MG63 (cell line): Measurements from ENCODE around the gene CLPTM1. TPM values are rescaled to one million over a fixed set of nuclear protein-coding genes. Genes with fewer than 3 reads are reported as not detected.

Experiments
- DNase-seq: peaks from one replicate; pipeline ENCODE4 v3.0.0-alpha.2; 2020
- H3K27me3 ChIP-seq: fragments of 250-450 bp; sonication (Bioruptor Pico); 2 replicates; pipeline ENCODE4 v1.5.1; 2020; ENCODE audit warnings: mild to moderate bottlenecking, moderate library complexity
- H3K36me3 ChIP-seq: fragments of 250-450 bp; sonication (Bioruptor Pico); 2 replicates; pipeline ENCODE4 v1.5.1; 2020; ENCODE audit warnings: mild to moderate bottlenecking, moderate library complexity
- H3K4me3 ChIP-seq: fragments of 250-450 bp; sonication (Bioruptor Pico); 2 replicates; pipeline ENCODE4 v1.5.1; 2020; ENCODE audit warnings: mild to moderate bottlenecking, moderate library complexity
- H3K9me3 ChIP-seq: fragments of 250-450 bp; sonication (Bioruptor Pico); 2 replicates; pipeline ENCODE4 v1.5.1; 2020; ENCODE audit warnings: mild to moderate bottlenecking, moderate library complexity
- total RNA-seq: library from RNA; depleted of rRNA; stranded (reverse); fragments of >200 nt; shearing (Covaris generic); gene quantifications from 2 replicates; pipeline ENCODE4 v1.2.3, GENCODE V29; 2014; ENCODE audit warnings: low replicate concordance

Gene CLPTM1
- total RNA-seq, 1 experiment from 2014 or later, result 14.0 TPM

DNA sequence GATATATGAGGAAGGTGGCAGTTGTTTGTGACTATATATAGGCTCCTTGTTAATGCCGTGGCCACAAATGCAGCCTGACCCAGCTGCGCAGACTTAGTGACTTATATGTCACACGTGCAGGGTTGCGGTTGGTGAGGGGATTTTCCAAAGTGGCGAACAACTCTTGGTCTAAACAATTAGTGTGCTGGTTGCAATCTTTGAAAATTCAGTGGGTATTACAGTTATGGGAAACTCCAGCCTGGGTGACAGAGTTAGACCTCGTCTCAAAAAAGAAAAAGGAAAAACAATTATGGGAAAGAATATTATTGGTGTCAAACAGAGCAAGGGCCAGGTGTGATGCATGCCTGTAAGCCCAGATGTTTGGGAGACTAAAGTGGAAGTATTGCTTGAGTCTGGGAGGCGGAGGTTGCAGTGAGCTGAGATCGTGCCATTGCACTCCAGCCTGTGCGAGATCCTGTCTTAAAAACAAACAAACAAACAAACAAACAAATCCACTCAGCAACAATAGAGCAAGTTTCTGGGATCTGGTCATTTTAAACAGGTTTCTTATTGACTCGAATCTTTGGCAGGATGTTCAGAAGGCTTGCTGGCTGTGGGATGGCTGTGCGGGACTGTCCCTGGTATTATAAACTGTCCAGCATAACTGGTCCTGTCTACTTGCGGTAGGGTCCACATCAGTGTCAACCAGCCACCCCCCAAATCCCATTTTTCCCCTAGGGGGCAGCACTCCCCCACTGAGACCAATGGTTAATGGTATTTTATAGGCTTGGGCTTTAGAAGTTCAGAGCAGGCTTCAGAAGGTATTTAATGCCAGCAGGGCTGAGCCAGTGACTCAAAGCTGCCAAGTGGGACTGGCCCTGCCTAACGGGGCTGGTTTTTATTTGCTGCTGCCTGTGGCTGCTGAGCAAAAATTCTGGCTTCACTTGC lies 61.5 kb downstream of the CLPTM1 start:
- Histone ChIP-seq H3K4me3 (no peak overlapping the region), H3K27me3 (no peaks in the 10 kb centered on the region), H3K36me3 (peaks cover 4% of the 10 kb centered on the region; the same call in 1 of the 2 replicates)

DNA sequence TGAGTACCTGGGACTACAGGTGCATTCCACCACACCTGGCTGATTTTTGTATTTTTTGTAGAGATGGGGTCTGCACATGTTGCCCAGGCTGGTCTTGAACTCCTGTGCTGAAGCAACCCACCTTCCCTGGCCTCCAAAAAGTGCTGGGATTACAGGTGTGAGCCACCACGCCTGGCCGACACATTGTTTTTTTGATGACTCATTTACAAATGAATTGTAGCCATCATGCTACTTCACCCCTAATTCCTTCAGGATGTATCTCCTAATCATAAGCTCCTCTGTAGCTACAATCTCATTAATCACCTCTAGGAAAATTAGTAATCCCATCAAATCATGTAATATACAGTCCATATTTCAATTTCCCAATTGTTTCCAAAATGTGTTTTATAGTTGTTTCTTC lies 64.0 kb downstream of the CLPTM1 start:
- H3K27me3 ChIP-seq, result no peaks in the 10 kb centered on the region
- no peak for DNase-seq
- no peaks in the 10 kb centered on the region for H3K9me3 ChIP-seq
- H3K4me3 ChIP-seq, result no peak overlapping the region
- H3K36me3 ChIP-seq, result no peaks in the 10 kb centered on the region

More for the DNA sequence above, 61.5 kb downstream of the CLPTM1 start:
- no peaks in the 10 kb centered on the region for H3K9me3 ChIP-seq
- DNase-seq, result peak; percentile 89

DNA sequence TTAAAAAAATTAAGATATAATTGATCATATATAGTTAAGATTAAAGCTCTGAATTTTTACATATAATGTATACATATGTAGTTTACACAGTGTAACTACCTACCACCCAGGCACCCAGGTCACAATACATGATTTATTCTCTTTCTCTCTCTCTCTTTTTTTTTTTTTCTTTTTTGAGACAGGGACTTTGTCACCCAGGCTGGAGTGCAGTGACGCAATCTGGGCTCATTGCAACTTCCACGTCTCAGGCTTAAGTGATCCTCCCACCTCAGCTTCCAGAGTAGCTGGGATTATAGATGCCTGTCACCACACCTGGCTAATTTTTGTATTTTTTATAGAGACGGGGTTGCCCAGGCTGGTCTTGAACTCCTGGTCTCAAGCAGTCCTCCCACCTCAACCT lies 64.9 kb downstream of the CLPTM1 start:
- DNase-seq, result no peak
- Histone ChIP-seq H3K9me3 (no peaks in the 10 kb centered on the region), H3K27me3 (no peaks in the 10 kb centered on the region), H3K4me3 (no peak overlapping the region), H3K36me3 (no peaks in the 10 kb centered on the region)

DNA sequence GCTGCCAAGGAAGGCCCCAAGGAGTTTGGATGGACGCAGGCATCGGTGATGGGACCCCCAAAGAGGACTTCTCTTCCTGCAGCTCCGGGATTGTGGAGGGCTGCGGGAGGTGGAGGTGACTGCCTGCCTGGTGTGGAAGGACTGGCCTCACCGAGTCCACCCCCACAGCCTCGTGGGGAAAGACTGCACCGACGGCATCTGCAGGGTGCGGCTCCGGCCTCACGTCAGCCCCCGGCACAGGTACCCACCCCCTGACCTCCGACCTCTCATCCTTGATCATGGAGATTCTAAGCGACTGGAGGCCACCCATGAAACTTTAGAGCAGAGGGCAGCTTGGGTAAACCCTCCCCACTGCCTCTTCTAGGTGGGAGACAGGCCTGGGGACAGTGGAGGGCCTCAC lies 66.8 kb downstream of the CLPTM1 start:
- Histone ChIP-seq H3K36me3 (no peaks in the 10 kb centered on the region), H3K4me3 (no peak overlapping the region), H3K9me3 (no peaks in the 10 kb centered on the region), H3K27me3 (no peaks in the 10 kb centered on the region)
- DNase-seq, result no peak

DNA sequence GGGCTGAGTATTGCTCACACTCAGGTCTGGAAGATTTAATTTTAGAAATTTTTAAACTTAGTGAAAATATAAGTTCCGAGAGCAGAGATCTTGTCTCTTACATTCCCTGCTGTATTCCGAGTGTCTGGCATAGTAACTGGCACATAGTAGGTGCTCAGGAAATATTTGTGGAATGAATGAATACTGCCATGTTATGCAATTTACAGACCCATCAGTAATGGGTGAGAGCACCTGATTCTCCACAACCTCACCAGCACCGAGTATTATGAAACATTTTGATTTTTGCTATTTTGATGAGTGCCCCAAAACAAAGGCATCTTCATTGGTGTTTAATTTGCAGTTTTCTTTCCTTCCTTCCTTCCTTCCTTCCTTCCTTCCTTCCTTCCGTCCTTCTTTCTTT lies 67.9 kb downstream of the CLPTM1 start:
- H3K4me3 ChIP-seq, result no peak overlapping the region
- H3K9me3 ChIP-seq, result no peaks in the 10 kb centered on the region
- H3K36me3 ChIP-seq, result no peaks in the 10 kb centered on the region
- no peaks in the 10 kb centered on the region for H3K27me3 ChIP-seq
- DNase-seq, result no peak

DNA sequence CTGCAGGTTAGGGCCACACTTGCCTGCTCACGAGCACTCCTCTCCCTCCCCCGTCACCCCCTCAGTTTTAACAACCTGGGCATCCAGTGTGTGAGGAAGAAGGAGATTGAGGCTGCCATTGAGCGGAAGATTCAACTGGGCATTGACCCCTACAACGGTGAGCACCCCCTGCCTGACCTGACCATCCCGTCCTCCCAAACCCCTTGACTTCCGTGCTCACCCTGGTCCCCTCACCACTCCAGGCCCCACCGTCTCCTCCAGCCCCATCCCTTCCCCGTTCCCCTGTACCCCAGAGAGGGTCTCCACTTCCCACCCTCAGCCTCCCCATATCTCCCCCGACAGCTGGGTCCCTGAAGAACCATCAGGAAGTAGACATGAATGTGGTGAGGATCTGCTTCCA lies 70.1 kb downstream of the CLPTM1 start:
- H3K4me3 ChIP-seq, result no peak overlapping the region
- peaks cover 4% of the 10 kb centered on the region for H3K36me3 ChIP-seq
- no peaks in the 10 kb centered on the region for H3K27me3 ChIP-seq
- no peaks in the 10 kb centered on the region for H3K9me3 ChIP-seq
- DNase-seq, result no peak

DNA sequence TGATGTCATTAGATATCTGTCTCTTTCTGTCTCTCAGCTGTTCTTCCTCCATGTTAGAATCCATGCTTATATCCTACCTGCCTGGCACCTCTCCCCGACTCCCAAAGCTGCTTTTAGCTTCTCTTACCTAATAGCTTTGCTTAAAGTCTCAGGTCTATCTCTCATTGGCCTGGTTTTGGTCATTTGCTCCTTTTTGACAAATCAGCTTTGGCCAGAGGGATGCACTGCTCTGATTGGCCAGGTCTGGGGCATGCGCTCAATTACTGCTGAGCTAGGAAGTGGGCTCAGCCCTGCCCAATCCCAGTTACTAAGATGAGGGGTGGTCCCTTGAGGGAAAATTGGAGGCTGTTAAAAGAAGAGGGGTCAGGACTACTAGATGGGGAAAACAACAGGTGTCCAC lies 72.2 kb downstream of the CLPTM1 start:
- H3K4me3 ChIP-seq, result no peak overlapping the region
- no peaks in the 10 kb centered on the region for H3K27me3 ChIP-seq
- H3K9me3 ChIP-seq, result no peaks in the 10 kb centered on the region
- peaks cover 15% of the 10 kb centered on the region for H3K36me3 ChIP-seq
- DNase-seq, result no peak

DNA sequence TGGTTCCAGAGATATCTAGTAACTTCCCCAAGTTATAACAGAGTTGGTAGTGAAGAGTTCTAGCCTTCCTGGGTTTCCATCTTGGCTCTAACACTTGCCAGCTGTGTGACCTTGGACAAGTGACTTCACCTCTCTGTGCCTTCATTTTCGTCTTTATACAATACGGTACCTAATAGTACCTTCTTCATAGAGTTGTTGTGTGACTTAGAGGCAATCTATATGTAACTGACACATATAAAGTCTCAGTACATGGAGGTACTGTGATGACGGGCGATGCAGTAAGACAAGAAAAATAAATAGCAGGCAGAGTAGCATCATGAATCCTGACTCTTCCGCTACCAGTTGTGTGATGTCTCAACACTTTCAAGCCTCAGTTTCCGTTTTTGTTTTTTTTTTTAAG lies 75.6 kb downstream of the CLPTM1 start:
- H3K27me3 ChIP-seq, result no peaks in the 10 kb centered on the region
- H3K4me3 ChIP-seq, result no peak overlapping the region
- no peak for DNase-seq
- no peaks in the 10 kb centered on the region for H3K9me3 ChIP-seq
- peaks cover 30% of the 10 kb centered on the region for H3K36me3 ChIP-seq

DNA sequence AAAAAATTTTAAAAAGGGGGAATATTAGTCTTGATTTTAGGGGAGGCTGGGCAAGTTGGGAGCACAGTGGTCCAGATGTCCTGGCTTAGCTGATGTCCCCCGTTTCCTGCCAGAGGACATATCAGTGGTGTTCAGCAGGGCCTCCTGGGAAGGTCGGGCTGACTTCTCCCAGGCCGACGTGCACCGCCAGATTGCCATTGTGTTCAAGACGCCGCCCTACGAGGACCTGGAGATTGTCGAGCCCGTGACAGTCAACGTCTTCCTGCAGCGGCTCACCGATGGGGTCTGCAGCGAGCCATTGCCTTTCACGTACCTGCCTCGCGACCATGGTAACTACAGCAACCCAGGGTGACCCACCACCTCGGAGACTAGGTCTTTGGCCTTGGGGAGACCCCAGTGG lies 77.2 kb downstream of the CLPTM1 start:
- no peak for DNase-seq
- Histone ChIP-seq H3K9me3 (no peaks in the 10 kb centered on the region), H3K4me3 (no peak overlapping the region), H3K27me3 (no peaks in the 10 kb centered on the region), H3K36me3 (peaks cover 30% of the 10 kb centered on the region)

DNA sequence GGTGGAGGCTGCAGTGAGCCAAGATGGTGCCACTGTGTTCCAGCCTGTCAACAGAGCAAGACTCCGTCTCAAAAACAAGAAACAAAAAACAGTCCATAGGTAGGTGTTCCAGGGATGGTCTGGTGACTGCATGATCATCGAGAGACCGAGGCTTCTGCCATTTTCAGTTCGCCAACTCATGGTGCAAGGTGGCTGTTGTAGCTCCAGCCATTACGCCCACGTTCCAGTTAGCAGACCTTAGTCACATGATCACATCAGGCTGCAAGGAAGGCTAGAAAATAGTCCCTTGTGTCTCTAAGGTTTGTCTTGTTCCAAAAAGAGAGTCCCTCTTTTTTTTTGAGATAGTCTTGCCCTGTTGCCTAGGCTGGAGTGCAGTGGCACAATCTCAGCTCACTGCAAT lies 80.6 kb downstream of the CLPTM1 start:
- Histone ChIP-seq H3K27me3 (no peaks in the 10 kb centered on the region), H3K4me3 (no peak overlapping the region), H3K9me3 (no peaks in the 10 kb centered on the region), H3K36me3 (peaks cover 35% of the 10 kb centered on the region)
- no peak for DNase-seq

DNA sequence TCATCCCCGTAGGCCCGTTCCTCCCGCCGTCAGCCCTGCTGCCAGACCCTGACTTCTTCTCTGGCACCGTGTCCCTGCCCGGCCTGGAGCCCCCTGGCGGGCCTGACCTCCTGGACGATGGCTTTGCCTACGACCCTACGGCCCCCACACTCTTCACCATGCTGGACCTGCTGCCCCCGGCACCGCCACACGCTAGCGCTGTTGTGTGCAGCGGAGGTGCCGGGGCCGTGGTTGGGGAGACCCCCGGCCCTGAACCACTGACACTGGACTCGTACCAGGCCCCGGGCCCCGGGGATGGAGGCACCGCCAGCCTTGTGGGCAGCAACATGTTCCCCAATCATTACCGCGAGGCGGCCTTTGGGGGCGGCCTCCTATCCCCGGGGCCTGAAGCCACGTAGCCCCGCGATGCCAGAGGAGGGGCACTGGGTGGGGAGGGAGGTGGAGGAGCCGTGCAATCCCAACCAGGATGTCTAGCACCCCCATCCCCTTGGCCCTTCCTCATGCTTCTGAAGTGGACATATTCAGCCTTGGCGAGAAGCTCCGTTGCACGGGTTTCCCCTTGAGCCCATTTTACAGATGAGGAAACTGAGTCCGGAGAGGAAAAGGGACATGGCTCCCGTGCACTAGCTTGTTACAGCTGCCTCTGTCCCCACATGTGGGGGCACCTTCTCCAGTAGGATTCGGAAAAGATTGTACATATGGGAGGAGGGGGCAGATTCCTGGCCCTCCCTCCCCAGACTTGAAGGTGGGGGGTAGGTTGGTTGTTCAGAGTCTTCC lies 82.4 kb downstream of the CLPTM1 start:
- no peak overlapping the region for H3K4me3 ChIP-seq
- H3K9me3 ChIP-seq, result no peaks in the 10 kb centered on the region
- no peak for DNase-seq
- H3K27me3 ChIP-seq, result no peaks in the 10 kb centered on the region
- H3K36me3 ChIP-seq, result peaks cover 43% of the 10 kb centered on the region

DNA sequence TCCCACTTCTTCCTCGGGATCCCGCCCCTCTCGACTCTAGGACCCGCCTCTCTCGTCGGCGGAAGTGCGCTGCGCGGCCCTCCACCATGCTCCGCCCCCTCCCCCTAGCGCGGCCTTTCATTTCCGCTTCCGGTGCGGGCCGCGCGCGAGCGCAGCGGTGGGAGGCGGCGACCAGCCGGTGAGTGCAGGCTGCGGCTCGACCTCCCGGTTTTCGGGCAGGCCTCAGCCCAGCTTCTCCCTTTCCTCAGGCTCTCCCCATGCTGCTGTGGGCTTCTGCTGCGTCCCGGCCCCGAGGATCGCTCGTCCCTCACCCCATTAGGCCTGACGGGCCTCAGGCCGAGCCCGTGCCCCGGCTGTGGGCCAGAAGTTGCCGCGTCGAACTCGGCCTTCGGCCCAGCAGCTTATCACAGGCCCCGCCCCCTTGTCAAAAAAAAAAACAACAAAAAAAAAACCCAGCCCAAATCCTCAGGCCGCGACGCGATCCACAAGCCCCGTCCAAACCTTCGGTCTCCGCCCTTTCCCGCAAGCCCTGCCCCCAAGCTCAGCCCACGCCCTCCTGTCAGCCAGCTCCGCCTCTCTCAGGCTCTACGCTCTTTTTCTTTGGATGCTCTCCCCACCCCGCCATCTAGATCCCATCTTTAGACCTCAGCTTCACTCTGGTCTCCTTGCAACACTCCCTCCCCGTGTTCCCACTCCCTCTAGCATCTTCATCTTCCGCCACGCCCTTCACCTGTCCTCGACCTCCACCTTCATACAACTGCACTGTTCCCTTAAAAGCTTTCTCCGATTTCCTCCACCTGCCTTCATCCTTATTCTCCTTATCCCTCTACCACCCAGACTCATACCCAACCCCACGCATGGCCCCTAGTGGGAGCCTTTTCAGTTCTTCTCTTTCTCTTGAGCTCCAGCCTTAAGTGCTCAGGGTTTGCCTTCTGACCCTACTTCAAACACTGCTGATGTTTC lies 84.0 kb downstream of the CLPTM1 start, which contains the start of gene CLASRP:
Gene CLASRP (plus strand): TSS at position 115 of the 963 bp plus-strand sequence. CDS start 1,168 bp downstream, outside the sequence.
- DNase-seq, result peak; percentile 93
- Histone ChIP-seq H3K9me3 (no peaks in the 10 kb centered on the region), H3K27me3 (no peaks in the 10 kb centered on the region), H3K36me3 (peaks cover 54% of the 10 kb centered on the region), H3K4me3 (peak within 1 kb of the TSS; percentile 92)

DNA sequence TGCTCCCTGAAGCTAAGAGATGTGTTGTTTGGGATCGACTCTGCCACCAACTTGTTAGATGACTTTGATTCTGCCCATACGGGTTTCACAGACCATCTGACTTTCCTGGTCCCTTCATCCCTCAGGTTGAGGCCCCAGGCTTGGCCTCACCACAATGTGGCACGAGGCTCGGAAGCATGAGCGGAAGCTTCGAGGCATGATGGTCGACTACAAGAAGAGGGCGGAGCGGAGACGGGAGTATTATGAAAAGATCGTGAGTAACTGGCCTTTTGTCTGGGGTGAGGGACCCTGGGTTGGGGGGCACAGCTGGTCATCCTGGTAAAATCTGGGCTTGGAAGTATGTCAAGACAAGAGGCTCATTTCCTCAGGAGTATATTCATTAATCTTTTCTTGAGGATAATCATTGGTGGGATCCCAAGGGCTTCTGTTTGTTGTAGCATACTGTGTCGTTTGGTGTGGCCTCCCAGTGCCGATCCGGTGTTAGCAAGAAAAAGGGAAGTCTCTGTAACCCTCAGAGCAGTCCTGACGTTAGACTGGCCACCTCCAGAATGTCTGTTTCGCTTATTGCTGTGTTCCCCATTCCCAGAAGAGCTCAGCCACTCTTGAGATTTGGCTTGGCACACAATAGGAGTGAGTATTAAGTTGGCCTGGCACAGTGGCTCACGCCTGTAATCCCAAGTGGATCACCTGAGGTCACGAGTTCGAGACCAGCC lies 85.0 kb downstream of the CLPTM1 start:
- no peaks in the 10 kb centered on the region for H3K9me3 ChIP-seq
- peak overlapping the region; percentile 92 for H3K4me3 ChIP-seq
- H3K27me3 ChIP-seq, result no peaks in the 10 kb centered on the region
- no peak for DNase-seq
- H3K36me3 ChIP-seq, result peaks cover 60% of the 10 kb centered on the region

DNA sequence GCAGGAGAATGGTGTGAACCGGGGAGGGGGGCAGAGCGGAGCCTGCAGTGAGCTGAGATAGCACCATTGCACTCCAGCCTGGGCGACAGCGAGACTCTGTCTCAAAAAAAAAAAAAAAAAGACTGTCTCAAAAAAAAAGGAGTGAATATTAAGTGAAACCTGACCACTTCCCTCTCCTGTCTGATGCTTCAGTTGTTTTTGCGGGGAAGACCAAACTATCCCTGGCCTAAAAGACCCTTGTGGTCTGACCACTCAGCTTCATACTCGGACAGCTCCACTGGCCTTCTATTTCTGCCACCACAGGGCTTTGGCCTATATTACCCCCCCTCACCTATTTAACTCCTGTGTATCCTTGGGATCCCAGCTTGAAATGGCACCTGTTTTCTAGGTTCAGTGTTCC lies 85.9 kb downstream of the CLPTM1 start:
- peaks cover 64% of the 10 kb centered on the region for H3K36me3 ChIP-seq
- no peak overlapping the region for H3K4me3 ChIP-seq
- DNase-seq, result no peak
- H3K9me3 ChIP-seq, result no peaks in the 10 kb centered on the region
- H3K27me3 ChIP-seq, result no peaks in the 10 kb centered on the region
